Measurements from ENCODE around the gene CROCC. TPM values are rescaled to one million over a fixed set of nuclear protein-coding genes. Genes with fewer than 3 reads are reported as not detected.
"Not testable (repeated sequence)": the region's sequence is repeated elsewhere in the genome, so short reads cannot be mapped to it uniquely, and the experiment has no call there.

CROCC gene
- total and polyA plus RNA-seq, 7 experiments from 2014 or later: 1.4 to 84.8 (median 61.9) TPM

DNA sequence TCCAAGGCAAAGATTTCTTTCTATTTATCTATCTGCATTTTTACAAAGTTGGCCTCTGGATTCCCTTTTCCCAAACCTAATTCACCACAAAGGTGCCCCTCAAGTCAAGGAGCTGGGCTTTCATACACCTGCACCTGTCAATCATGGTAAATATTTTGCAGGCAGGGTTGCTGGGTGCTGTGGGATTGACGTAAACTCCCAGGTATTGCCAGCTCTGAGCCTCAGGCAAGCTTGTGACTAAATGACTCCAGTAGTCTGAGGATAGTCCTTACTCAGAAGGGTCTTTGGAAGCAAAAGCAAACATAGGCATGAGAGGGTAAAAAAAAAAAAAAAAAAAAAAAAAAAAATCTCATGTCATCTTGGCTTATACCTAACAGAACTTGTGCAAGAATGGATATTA, 40.0 kb upstream of the CROCC start:
- DNase-seq; H3K27ac Mint-ChIP-seq; H3K4me3 ChIP-seq (ENCODE audit: low read length); H3K4me1 Mint-ChIP-seq; H3K36me3 ChIP-seq (ENCODE audit: control insufficient read depth in 2 of 3, insufficient read depth in 3 of 3, low read length in 3 of 3); H3K36me3 Mint-ChIP-seq; H3K27me3 ChIP-seq (ENCODE audit: control insufficient read depth in 2 of 2, insufficient read depth in 2 of 2, low read length in 2 of 2); H3K4me1 ChIP-seq (ENCODE audit: control insufficient read depth in 2 of 2, insufficient read depth in 2 of 2, low read length in 2 of 2); H3K4me3 Mint-ChIP-seq; ATAC-seq; intact Hi-C loops (cut with micrococcal nuclease); H3K27ac ChIP-seq (ENCODE audit: low read depth, low read length); H3K9me3 Mint-ChIP-seq; POLR2A ChIA-PET; CTCF ChIA-PET; H3K9me3 ChIP-seq (ENCODE audit: control insufficient read depth in 2 of 3, low read length in 3 of 3): not testable (repeated sequence)
- peaks cover 5 to 75% (median 10%) of the 10 kb centered on the region in 5 donors for H3K27me3 Mint-ChIP-seq

DNA sequence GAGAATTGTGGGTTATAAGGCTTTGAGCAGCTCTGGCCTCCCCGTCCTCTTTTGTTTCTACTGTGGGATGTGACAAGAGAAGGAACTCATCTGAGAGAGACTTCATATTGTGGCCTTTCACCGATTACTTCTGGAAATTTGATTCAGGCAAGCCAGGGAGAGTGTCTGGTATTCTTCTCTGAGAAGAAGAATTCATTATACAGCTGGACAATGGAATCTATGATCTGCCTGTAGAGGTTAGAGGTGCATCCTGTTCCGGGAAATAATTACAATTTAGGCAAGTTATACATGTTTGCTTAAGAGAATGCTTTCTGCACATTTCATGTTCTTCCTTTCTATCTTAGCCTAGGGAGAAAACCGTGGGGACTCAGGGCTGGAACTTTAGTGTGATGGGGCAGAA, 38.7 kb upstream of the CROCC start:
- ChIA-PET CTCF (no interaction called here), POLR2A (interaction anchor here (0.7 to 1.3 kb wide), 2 partner anchors 21 to 32 kb away, joined by 3 to 5 read pairs; no protein-coding TSS in a partner anchor)
- H3K27me3 Mint-ChIP-seq: peaks cover 5 to 79% (median 6%) of the 10 kb centered on the region in 5 donors
- DNase-seq (no peak), ATAC-seq (no peak)
- H3K36me3 Mint-ChIP-seq: no peaks in the 10 kb centered on the region
- no peaks in the 10 kb centered on the region for H3K4me1 ChIP-seq (ENCODE audit: control insufficient read depth in 2 of 2, insufficient read depth in 2 of 2, low read length in 2 of 2)
- H3K4me3 Mint-ChIP-seq: no peak overlapping the region
- no peaks in the 10 kb centered on the region for H3K36me3 ChIP-seq (ENCODE audit: control insufficient read depth in 2 of 3, insufficient read depth in 3 of 3, low read length in 3 of 3)
- no peak overlapping the region for H3K27ac Mint-ChIP-seq
- peaks cover 0 to 2% (median 0%) of the 10 kb centered on the region in 11 donors for H3K9me3 Mint-ChIP-seq
- H3K27ac ChIP-seq (ENCODE audit: low read depth, low read length): no peak overlapping the region
- no peaks in the 10 kb centered on the region for H3K9me3 ChIP-seq (ENCODE audit: control insufficient read depth in 2 of 3, low read length in 3 of 3)
- peaks cover 0 to 4% (median 2%) of the 10 kb centered on the region in 7 donors for H3K4me1 Mint-ChIP-seq
- H3K4me3 ChIP-seq (ENCODE audit: low read length): no peak overlapping the region
- intact Hi-C loops (cut with micrococcal nuclease): no loop called here
- peaks cover 0 to 4% of the 10 kb centered on the region in 2 donors for H3K27me3 ChIP-seq (ENCODE audit: control insufficient read depth in 2 of 2, insufficient read depth in 2 of 2, low read length in 2 of 2)

GRCh38 chr1:16884487-16884886, 37.2 kb upstream of the CROCC start:
- H3K27ac Mint-ChIP-seq; H3K27ac ChIP-seq (ENCODE audit: low read depth, low read length); ATAC-seq; H3K4me3 Mint-ChIP-seq; CTCF ChIA-PET; POLR2A ChIA-PET; intact Hi-C loops (cut with micrococcal nuclease); DNase-seq; H3K9me3 ChIP-seq (ENCODE audit: control insufficient read depth in 2 of 3, low read length in 3 of 3); H3K36me3 ChIP-seq (ENCODE audit: control insufficient read depth in 2 of 3, insufficient read depth in 3 of 3, low read length in 3 of 3); H3K36me3 Mint-ChIP-seq; H3K4me1 ChIP-seq (ENCODE audit: control insufficient read depth in 2 of 2, insufficient read depth in 2 of 2, low read length in 2 of 2); H3K4me3 ChIP-seq (ENCODE audit: low read length); H3K9me3 Mint-ChIP-seq; H3K27me3 ChIP-seq (ENCODE audit: control insufficient read depth in 2 of 2, insufficient read depth in 2 of 2, low read length in 2 of 2): not testable (repeated sequence)
- Mint-ChIP-seq H3K27me3 (peaks cover 5 to 86% (median 6%) of the 10 kb centered on the region in 5 donors), H3K4me1 (peaks cover 4 to 19% (median 15%) of the 10 kb centered on the region in 7 donors)

GRCh38 chr1:16886860-16887605, 34.7 kb upstream of the CROCC start:
- Mint-ChIP-seq H3K36me3 (no peaks in the 10 kb centered on the region), H3K4me3 (peak overlapping the region in 1 of 10 donors; percentile 31), H3K9me3 (peaks cover 0 to 2% (median 0%) of the 10 kb centered on the region in 11 donors), H3K27me3 (peaks cover 0 to 92% (median 0%) of the 10 kb centered on the region in 5 donors), H3K27ac (peak overlapping the region in 1 of 9 donors; percentile 72), H3K4me1 (peaks cover 7 to 34% (median 27%) of the 10 kb centered on the region in 7 donors)
- H3K4me3 ChIP-seq (ENCODE audit: low read length): no peak overlapping the region
- no peak overlapping the region for H3K27ac ChIP-seq (ENCODE audit: low read depth, low read length)
- ATAC-seq (no peak), DNase-seq (no peak)
- peaks cover 4 to 9% of the 10 kb centered on the region in 2 donors for H3K4me1 ChIP-seq (ENCODE audit: control insufficient read depth in 2 of 2, insufficient read depth in 2 of 2, low read length in 2 of 2)
- no peaks in the 10 kb centered on the region for H3K9me3 ChIP-seq (ENCODE audit: control insufficient read depth in 2 of 3, low read length in 3 of 3)
- CTCF ChIA-PET: no interaction called here
- H3K27me3 ChIP-seq (ENCODE audit: control insufficient read depth in 2 of 2, insufficient read depth in 2 of 2, low read length in 2 of 2): no peaks in the 10 kb centered on the region
- H3K36me3 ChIP-seq (ENCODE audit: control insufficient read depth in 2 of 3, insufficient read depth in 3 of 3, low read length in 3 of 3): no peaks in the 10 kb centered on the region
- intact Hi-C loops (cut with micrococcal nuclease): no loop called here
- POLR2A ChIA-PET: interaction anchor here (4.9 kb wide), 1 partner anchor 18 kb away, joined by 72 read pairs; no protein-coding TSS in a partner anchor

DNA sequence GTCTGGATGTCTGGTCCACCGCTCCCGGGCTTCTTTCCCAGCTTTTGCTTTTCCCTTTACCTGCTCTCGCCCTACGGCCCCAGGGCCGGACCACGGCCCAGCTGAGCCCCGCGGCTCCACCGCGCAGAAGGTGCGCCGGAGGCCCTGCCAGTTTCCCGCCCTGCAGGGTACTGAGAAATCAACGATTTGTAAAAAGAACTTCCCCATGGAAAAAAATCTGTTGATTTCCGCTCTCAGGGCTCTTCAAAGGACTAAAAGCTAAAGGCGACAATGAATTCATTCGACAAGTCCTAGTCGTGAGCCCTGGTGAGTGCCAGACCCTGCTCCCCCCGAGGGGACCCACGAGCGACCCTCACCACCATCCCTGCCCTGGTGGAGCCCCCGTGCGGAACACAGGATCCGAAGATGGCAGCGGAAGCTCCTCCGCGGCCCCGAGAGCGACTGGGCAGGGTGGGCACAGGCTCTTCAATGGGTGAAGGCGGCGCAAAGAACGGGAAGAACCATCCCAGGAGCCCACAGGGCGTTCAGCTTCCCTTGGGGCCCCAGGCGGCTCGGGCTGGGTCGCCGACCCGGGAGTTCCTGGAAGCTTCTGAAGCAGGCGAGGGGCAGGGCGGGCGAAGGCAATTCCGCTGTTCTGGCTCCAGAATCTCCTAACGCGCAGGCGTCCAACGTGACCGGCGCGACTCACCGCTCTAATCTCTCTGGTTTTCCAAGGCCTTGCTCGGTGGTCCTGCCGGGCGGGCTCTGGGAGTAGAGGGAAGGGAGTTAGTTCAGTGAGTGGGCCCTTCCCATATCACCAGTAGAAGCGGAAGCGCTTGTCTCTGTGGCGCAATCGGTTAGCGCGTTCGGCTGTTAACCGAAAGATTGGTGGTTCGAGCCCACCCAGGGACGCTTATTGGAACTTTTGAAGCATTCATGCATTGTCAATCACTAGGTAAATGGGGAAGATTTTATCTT, 32.6 kb upstream of the CROCC start:
- DNase-seq: peak in 8 of 9 donors; percentile 35 to 67 (median 56)
- Mint-ChIP-seq H3K9me3 (peaks cover 0 to 2% (median 0%) of the 10 kb centered on the region in 11 donors), H3K36me3 (no peaks in the 10 kb centered on the region)

GRCh38 chr1:16890539-16891021, 31.2 kb upstream of the CROCC start:
- ATAC-seq; H3K4me3 ChIP-seq (ENCODE audit: low read length); H3K36me3 ChIP-seq (ENCODE audit: control insufficient read depth in 2 of 3, insufficient read depth in 3 of 3, low read length in 3 of 3); H3K9me3 ChIP-seq (ENCODE audit: control insufficient read depth in 2 of 3, low read length in 3 of 3); H3K27ac ChIP-seq (ENCODE audit: low read depth, low read length); H3K9me3 Mint-ChIP-seq; H3K36me3 Mint-ChIP-seq; H3K27me3 ChIP-seq (ENCODE audit: control insufficient read depth in 2 of 2, insufficient read depth in 2 of 2, low read length in 2 of 2); H3K4me1 ChIP-seq (ENCODE audit: control insufficient read depth in 2 of 2, insufficient read depth in 2 of 2, low read length in 2 of 2); DNase-seq: not testable (repeated sequence)
- H3K4me3 Mint-ChIP-seq: peak overlapping the region in 9 of 10 donors; percentile 89 to 99 (median 97)
- H3K27ac Mint-ChIP-seq: peak overlapping the region in 5 of 9 donors; percentile 80 to 98 (median 95)
- intact Hi-C loops (cut with micrococcal nuclease): loop anchor here in 1 of 2 donors (1.0 kb wide), 1 partner anchor 24 kb away; no protein-coding TSS in a partner anchor
- H3K27me3 Mint-ChIP-seq: peaks cover 0 to 78% (median 0%) of the 10 kb centered on the region in 5 donors
- peaks cover 10 to 45% (median 36%) of the 10 kb centered on the region in 7 donors for H3K4me1 Mint-ChIP-seq
- ChIA-PET CTCF (interaction anchor here (1.0 kb wide), 1 partner anchor 184 kb away, joined by 3 read pairs; no protein-coding TSS in a partner anchor), POLR2A (interaction anchor here (0.6 to 4.9 kb wide), 2 partner anchors 14 to 192 kb away, joined by 3 to 72 read pairs; no protein-coding TSS in a partner anchor)

More for the DNA sequence above, 32.6 kb upstream of the CROCC start:
- Histone ChIP-seq H3K9me3 (ENCODE audit: control insufficient read depth in 2 of 3, low read length in 3 of 3) (no peaks in the 10 kb centered on the region), H3K27me3 (ENCODE audit: control insufficient read depth in 2 of 2, insufficient read depth in 2 of 2, low read length in 2 of 2) (no peaks in the 10 kb centered on the region), H3K36me3 (ENCODE audit: control insufficient read depth in 2 of 3, insufficient read depth in 3 of 3, low read length in 3 of 3) (no peaks in the 10 kb centered on the region), H3K4me1 (ENCODE audit: control insufficient read depth in 2 of 2, insufficient read depth in 2 of 2, low read length in 2 of 2) (peaks cover 4 to 9% of the 10 kb centered on the region in 2 donors), H3K4me3 (ENCODE audit: low read length) (peak overlapping the region; percentile 79), H3K27ac (ENCODE audit: low read depth, low read length) (peak overlapping the region; percentile 70)
- ChIA-PET POLR2A (interaction anchor here (0.6 to 4.9 kb wide), 9 partner anchors 10 to 309 kb away, joined by 3 to 72 read pairs (median 5); no protein-coding TSS in a partner anchor), CTCF (no interaction called here)
- H3K4me3 Mint-ChIP-seq: peak overlapping the region; percentile 89 to 99 (median 96)
- ATAC-seq: peak; percentile 77
- H3K4me1 Mint-ChIP-seq: peaks cover 7 to 34% (median 28%) of the 10 kb centered on the region in 7 donors
- H3K27ac Mint-ChIP-seq: peak overlapping the region in 8 of 9 donors; percentile 91 to 98 (median 96)
- peaks cover 0 to 88% (median 0%) of the 10 kb centered on the region in 5 donors for H3K27me3 Mint-ChIP-seq
- intact Hi-C loops (cut with micrococcal nuclease): no loop called here
